Stimulated activated naive CD4-positive, alpha-beta T cell (primary cell): ENCODE measurements around the gene NOS2.
"Not testable (repeated sequence)": the region's sequence is repeated elsewhere in the genome, so short reads cannot be mapped to it uniquely, and the experiment has no call there.

ENCODE experiments used
- DNase-seq, 6 experiments: peaks; one replicate each; lab custom pipeline; 2025; lab: John Stamatoyannopoulos, UW

Gene NOS2

GRCh38 chr17:27755706-27756466, 44.4 kb downstream of the NOS2 start:
- DNase-seq: no peak

GRCh38 chr17:27754549-27754948, 45.8 kb downstream of the NOS2 start:
- no peak for DNase-seq

- DNase-seq: not testable (repeated sequence)
Observed at GRCh38 chr17:27753726-27754125, 46.6 kb downstream of the NOS2 start.

- not testable (repeated sequence) for DNase-seq
Observed at GRCh38 chr17:27752831-27753619, 47.3 kb downstream of the NOS2 start.

DNA sequence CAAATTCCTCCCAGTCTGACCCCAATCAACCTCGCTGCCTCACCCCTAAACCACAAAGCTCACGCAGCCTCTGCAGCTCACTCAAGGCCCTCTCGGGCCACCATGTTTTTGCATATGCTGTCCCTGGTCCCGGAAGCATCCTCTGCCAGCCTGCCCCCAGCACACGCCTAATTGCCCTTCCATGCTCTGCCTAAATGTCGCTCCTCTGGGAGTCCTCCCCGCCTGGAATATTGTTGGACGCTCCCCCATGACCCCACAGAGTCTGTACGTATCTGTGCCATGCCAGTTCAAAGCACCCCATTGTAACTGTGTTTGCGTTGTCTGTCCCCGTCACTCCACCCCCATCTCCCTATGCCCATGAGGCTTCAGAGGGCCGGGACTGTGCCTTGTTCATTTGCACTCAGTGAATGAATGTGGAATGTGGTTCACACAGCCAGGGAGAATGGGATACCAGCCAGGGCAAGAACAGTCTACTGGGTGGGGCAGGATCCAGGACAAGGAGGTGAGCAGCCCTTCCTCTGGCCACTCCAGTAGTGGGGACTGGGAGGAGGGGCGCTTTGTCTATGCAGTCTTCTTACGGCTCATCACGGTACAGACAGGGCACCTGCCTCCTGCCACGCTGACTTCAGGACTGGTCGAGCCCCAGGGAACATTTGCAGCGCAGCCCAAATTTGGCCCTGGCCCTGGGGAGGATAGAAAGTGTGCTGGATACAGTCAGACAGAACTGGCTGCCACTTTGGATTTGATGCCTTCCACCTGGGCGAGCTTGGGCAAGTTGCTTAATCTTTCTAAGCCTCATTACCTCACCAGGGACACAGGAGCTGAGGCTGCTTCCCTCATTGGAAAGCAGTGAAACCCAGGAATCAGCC, 48.5 kb downstream of the NOS2 start:
- no peak for DNase-seq

- DNase-seq: no peak
Observed at GRCh38 chr17:27751166-27751565, 49.2 kb downstream of the NOS2 start.

- DNase-seq: not testable (repeated sequence)
Observed at GRCh38 chr17:27749562-27750150, 50.7 kb downstream of the NOS2 start.

GRCh38 chr17:27748360-27748825, 51.9 kb downstream of the NOS2 start:
- no peak for DNase-seq

DNA sequence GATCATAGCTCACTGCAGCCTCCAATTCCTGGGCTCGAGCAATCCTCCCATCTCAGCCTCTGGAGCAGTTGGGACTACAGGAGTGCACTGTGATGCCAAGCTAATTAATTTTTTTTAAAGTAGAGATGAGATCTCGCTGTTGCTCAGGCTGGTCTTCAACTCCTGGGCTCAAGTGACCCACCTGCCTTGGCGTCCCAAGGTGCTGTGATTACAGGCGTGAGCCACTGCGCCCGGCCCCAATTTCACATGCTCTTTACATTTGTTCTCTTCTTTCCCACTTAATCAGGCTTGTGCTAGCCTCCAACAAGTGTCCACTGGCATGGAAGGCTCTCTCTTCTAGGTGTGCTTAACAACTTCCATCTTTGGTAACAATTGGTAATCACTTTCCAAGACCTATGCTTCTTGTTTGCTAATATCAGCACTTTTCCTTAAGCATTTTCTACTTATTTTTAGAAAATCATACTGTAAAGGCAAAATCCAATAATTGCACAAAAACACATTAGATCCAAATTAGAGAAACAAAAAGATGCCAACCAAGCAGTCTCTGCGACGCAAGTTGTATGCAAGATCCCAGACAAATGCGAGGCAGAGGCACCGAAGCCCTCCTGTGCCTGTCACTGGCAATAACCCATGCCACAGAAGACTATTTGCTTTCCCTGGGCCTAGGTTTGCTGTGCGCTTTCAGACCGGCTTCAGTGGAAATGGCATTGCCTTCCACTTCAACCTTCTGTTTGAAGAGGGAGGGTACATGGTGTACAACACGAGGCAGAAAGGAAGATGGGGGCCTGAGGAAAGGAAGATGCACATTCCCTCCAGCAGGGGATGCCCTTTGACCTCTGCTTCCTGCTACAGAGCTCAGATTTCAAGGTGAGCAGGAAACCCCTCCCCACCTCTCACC, 52.6 kb downstream of the NOS2 start:
- DNase-seq: no peak

DNA sequence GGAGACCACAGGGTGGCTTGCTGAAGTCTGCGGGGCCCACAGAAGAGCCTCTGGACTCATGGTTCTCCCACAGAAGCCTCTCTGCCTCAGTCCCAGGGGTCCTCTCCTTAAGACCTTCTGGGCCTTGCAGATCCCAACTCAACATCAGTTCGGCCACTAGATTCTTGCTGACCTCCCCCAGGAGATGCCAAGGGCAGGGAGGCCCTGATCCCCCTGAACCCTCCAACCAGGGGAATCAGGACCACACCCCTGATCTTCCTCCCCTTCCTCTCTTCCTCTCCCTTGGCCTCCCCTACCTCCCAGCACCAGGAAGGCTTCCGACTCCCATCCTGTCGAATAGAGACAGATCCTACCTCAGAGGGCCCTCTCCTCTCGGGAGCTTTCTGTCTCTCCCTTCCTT, 53.4 kb downstream of the NOS2 start:
- no peak for DNase-seq

- not testable (repeated sequence) for DNase-seq
Observed at GRCh38 chr17:27746320-27746719, 54.0 kb downstream of the NOS2 start.

- DNase-seq: not testable (repeated sequence)
Observed at GRCh38 chr17:27745207-27745830, 55.0 kb downstream of the NOS2 start.

DNA sequence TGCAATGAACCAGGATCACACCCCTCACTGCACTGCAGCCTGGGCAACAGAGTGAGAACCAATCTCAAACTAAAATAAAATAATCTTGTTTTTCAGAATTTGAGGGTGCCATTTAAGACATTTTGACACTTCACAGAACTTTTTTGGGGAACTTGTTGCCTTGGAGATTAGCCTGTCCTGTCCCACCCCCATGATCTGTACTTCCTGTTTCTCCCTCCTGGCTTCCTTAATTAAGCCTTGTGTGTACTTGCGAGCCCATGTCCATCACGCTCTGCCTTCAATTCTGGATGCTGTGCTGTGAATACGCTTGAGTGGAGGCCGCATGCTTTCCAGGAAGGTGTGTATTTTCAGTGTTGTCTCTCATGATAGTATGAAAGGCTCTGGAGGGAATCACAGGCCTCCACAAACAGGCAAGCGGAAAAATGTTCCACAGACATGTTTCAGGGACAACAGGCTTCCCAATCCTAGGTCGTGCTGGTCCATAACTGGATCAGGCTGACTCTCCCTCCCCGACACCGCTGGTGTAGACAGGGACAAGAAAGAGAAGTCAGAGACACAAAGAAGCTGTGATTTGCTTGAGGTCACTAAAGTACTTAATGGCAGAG, 56.9 kb downstream of the NOS2 start:
- DNase-seq: no peak

DNA sequence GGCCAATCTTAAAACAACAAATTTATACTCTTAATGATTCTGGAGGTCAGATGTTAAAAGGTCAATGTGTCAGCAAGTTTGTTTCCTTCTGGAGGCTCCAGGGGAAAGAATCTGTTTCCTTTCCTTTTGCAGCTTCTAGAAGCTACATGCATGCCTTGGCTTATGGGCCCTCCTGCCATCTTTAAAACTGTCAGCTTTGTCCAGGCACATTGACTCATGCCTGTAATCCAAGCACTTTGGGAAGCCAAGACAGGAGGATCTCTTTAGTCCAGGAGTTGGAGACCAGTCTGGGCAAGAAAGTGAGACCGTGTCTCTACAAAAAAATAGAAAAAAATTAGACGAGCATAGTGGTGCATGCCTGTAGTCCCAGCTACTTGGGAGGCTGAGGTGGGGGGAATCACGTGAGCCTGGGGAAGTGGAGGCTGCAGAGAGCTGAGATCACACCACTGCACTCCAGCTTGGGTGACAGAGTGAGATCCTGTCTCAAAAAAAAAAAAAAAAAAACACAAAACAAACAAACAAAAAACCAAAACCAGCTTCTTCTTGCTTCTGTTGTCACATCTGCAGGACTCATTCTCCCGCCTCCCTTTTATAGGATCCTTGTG, 58.3 kb downstream of the NOS2 start:
- no peak for DNase-seq

- no peak for DNase-seq
Observed at GRCh38 chr17:27741361-27741861, 58.9 kb downstream of the NOS2 start.

- not testable (repeated sequence) for DNase-seq
Observed at GRCh38 chr17:27740541-27740940, 59.8 kb downstream of the NOS2 start.

DNA sequence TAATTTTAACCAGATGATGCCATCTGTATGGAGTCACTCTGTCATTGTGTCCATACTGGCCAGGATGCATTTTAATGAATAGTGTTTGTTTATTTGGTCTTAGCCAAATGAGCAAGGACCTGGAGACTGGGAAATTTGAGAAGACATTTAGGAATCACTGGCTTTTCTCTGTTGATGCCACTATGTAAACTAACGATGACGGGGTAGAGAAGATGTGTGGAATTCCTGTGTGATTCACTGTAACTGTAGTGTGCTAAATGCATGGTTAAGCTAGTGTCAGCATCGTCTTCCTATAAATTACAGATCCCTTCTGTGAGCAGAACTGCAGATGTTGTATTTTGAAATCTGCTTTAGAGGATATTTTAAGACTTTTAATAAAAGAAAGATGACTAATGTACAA, 66.6 kb downstream of the NOS2 start:
- DNase-seq: no peak

- not testable (repeated sequence) for DNase-seq
Observed at GRCh38 chr17:27732746-27733145, 67.6 kb downstream of the NOS2 start.

GRCh38 chr17:27725982-27726381, 74.3 kb downstream of the NOS2 start:
- DNase-seq: not testable (repeated sequence)
